HCT116 (cell line): ENCODE measurements around the gene SORL1.

Experiments used
- ATF3 ChIP-seq: IDR thresholded peaks from 2 replicates; pipeline ENCODE4 v1.6.1; 2012
- CEBPB ChIP-seq: IDR thresholded peaks from 2 replicates; pipeline ENCODE4 v1.6.1; 2012; ENCODE audit warnings: low read depth
- CTCF ChIP-seq, 3 experiments: fragments of 200-600 bp in 1 of 3; sonication (generic) in 1 of 3; IDR thresholded peaks in 2 of 3; conservative IDR thresholded peaks in 1 of 3; 2 replicates each; pipeline ENCODE4 v1.5.1; 2012 to 2017; ENCODE audit warnings: low read depth in 2 of 3, low read length in 2 of 3, antibody characterized with exemption in 1 of 3, borderline replicate concordance in 1 of 3, control low read depth in 1 of 3, mild to moderate bottlenecking in 1 of 3, mixed read lengths in 1 of 3, mixed run types in 1 of 3, moderate library complexity in 1 of 3; ENCODE audit not compliant: insufficient read depth in 1 of 3
- EGR1 ChIP-seq: IDR thresholded peaks from 2 replicates; pipeline ENCODE4 v1.6.1; 2012; ENCODE audit warnings: low read depth
- EZH2 ChIP-seq: fragments of 200-600 bp; sonication (generic); IDR thresholded peaks from 2 replicates; pipeline ENCODE4 v1.6.1; 2017; ENCODE audit warnings: antibody characterized with exemption, mixed run types
- JUND ChIP-seq: IDR thresholded peaks from 2 replicates; pipeline ENCODE4 v1.6.1; 2012
- POLR2A ChIP-seq: IDR thresholded peaks from 2 replicates; pipeline ENCODE4 v1.7.0; 2011; ENCODE audit warnings: borderline replicate concordance; ENCODE audit not compliant: insufficient read depth, insufficient read length; ENCODE audit errors: extremely low read depth
- POLR2AphosphoS5 ChIP-seq: IDR thresholded peaks from 2 replicates; pipeline ENCODE4 v1.6.1; 2011; ENCODE audit warnings: mild to moderate bottlenecking, low read depth, low read length, moderate library complexity
- REST ChIP-seq: IDR thresholded peaks from 2 replicates; pipeline ENCODE4 v1.6.1; 2012; ENCODE audit warnings: low read depth
- SIN3A ChIP-seq: IDR thresholded peaks from 2 replicates; pipeline ENCODE4 v1.6.1; 2012; ENCODE audit warnings: low read depth
- ZBTB33 ChIP-seq: IDR thresholded peaks from 2 replicates; pipeline ENCODE4 v1.6.1; 2011; ENCODE audit warnings: mild to moderate bottlenecking, low read length, moderate library complexity; ENCODE audit not compliant: insufficient replicate concordance; ENCODE audit errors: extremely low read depth
- ZFX ChIP-seq: fragments of 450-650 bp; IDR thresholded peaks from 2 replicates; pipeline ENCODE4 v1.6.1; 2017
- ZNF274 ChIP-seq: fragments of 200-500 bp; sonication (Bioruptor generic); IDR thresholded peaks from 2 replicates; pipeline ENCODE4 v1.6.1; 2014; ENCODE audit warnings: mild to moderate bottlenecking, low read depth, low read length, inconsistent platforms

GRCh38 chr11:121443688-121444275 is 8.3 kb upstream of the SORL1 start:
- TF ChIP-seq CTCF (IDR thresholded peaks at IDR 0.05 in 2 of 3, conservative IDR thresholded peaks at IDR 0.05 in 1 of 3; ENCODE audit: borderline replicate concordance in 1 of 3, insufficient read depth in 1 of 3, low read depth in 2 of 3, low read length in 2 of 3) (no peak), REST (no peak), ZBTB33 (no peak), ZFX (no peak), POLR2A (no peak), EZH2 (no peak), ZNF274 (no peak), SIN3A (no peak), POLR2AphosphoS5 (no peak), JUND (no peak), ATF3 (no peak), CEBPB (no peak), EGR1 (no peak)
